ENCODE results near the gene SOS1.

DNA sequence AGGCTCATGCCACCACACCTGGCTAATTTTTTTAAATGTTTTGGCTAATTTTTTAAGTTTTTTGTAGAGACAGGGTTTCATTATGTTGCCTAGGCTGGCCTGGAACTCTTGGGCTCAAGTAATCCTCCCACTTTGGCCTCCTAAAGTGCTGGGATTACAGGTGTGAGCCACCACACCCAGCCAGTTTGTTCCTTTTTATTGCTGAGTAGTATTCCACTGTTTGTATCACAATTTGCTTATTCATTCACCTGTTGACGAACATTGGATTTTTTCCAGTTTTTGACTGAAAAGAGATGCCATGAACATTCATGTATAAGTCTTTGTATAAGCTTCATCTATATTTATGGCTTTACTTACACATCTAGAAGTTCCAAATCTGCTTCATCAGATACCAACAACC is 5.3 kb downstream of the SOS1 start:
- TF ChIP-seq, protein P1, sequence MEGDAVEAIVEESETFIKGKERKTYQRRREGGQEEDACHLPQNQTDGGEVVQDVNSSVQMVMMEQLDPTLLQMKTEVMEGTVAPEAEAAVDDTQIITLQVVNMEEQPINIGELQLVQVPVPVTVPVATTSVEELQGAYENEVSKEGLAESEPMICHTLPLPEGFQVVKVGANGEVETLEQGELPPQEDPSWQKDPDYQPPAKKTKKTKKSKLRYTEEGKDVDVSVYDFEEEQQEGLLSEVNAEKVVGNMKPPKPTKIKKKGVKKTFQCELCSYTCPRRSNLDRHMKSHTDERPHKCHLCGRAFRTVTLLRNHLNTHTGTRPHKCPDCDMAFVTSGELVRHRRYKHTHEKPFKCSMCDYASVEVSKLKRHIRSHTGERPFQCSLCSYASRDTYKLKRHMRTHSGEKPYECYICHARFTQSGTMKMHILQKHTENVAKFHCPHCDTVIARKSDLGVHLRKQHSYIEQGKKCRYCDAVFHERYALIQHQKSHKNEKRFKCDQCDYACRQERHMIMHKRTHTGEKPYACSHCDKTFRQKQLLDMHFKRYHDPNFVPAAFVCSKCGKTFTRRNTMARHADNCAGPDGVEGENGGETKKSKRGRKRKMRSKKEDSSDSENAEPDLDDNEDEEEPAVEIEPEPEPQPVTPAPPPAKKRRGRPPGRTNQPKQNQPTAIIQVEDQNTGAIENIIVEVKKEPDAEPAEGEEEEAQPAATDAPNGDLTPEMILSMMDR (IDR thresholded peaks at IDR 0.05): no peak
- TF ChIP-seq POLR2A (IDR thresholded peaks at IDR 0.05): no peak

Measured in ovary (tissue), 3 donors.